HG03196 (cell line): ENCODE results near the gene NOS3.
A peak's percentile ranks its signal among the peaks of the same experiment; 100 is the strongest.

Source experiments
- ATAC-seq: cut with Tn5 transposase; IDR thresholded peaks from one replicate; pipeline ENCODE4 v1.9.1; 2021; ENCODE audit not compliant: unreplicated experiment

Gene NOS3

GRCh38 chr7:150963707-150964559 lies 26.9 kb upstream of the NOS3 start:
- no peak for ATAC-seq

GRCh38 chr7:150964593-150965111 lies 26.2 kb upstream of the NOS3 start:
- ATAC-seq, result no peak

GRCh38 chr7:150965273-150965830 lies 25.5 kb upstream of the NOS3 start:
- no peak for ATAC-seq

GRCh38 chr7:150966002-150966401 lies 24.8 kb upstream of the NOS3 start:
- ATAC-seq, result no peak

- ATAC-seq, result no peak
Observed at GRCh38 chr7:150967349-150967748, 23.5 kb upstream of the NOS3 start.

- ATAC-seq, result no peak
Observed at GRCh38 chr7:150968056-150968733, 22.6 kb upstream of the NOS3 start.

GRCh38 chr7:150968734-150969372 lies 22.0 kb upstream of the NOS3 start:
- no peak for ATAC-seq

- ATAC-seq, result no peak
Observed at GRCh38 chr7:150969475-150969874, 21.3 kb upstream of the NOS3 start.

- ATAC-seq, result no peak
Observed at GRCh38 chr7:150970424-150970823, 20.4 kb upstream of the NOS3 start.

GRCh38 chr7:150971242-150972022 lies 19.4 kb upstream of the NOS3 start:
- ATAC-seq, result no peak

GRCh38 chr7:150972023-150972468 lies 18.8 kb upstream of the NOS3 start:
- no peak for ATAC-seq

GRCh38 chr7:150972741-150973140 lies 18.1 kb upstream of the NOS3 start:
- ATAC-seq, result no peak

- ATAC-seq, result no peak
Observed at GRCh38 chr7:150973571-150974451, 17.0 kb upstream of the NOS3 start.

GRCh38 chr7:150974468-150975391 lies 16.1 kb upstream of the NOS3 start:
- peak; percentile 53 for ATAC-seq

GRCh38 chr7:150975536-150976319 lies 15.1 kb upstream of the NOS3 start:
- no peak for ATAC-seq

- ATAC-seq, result no peak
Observed at GRCh38 chr7:150976529-150977381, 14.1 kb upstream of the NOS3 start.
